Upper lobe of right lung (tissue), 1 donor: ENCODE data around the gene TTLL7. TPM values are rescaled to one million over a fixed set of nuclear protein-coding genes. Genes with fewer than 3 reads are reported as not detected.

ENCODE experiments used
- ATAC-seq: fragments of 200-7000 bp; cut with Tn5 transposase; one replicate; pipeline ENCODE4 v1.9.1; 2020; ENCODE audit warnings: mild to moderate bottlenecking, moderate library complexity
- DNase-seq: peaks from one replicate; pipeline ENCODE4 v3.0.0-alpha.2; 2020
- H3K27ac ChIP-seq: fragments of 200-600 bp; one replicate; pipeline ENCODE4 v1.8.0; 2022
- H3K27me3 ChIP-seq: fragments of 200-600 bp; one replicate; pipeline ENCODE4 v1.8.0; 2022; ENCODE audit warnings: mild to moderate bottlenecking
- H3K36me3 ChIP-seq: fragments of 200-600 bp; one replicate; pipeline ENCODE4 v1.8.0; 2022
- H3K4me1 ChIP-seq: fragments of 200-600 bp; one replicate; pipeline ENCODE4 v1.8.0; 2022
- H3K4me3 ChIP-seq: fragments of 200-600 bp; one replicate; pipeline ENCODE4 v1.8.0; 2022; ENCODE audit warnings: mild to moderate bottlenecking
- H3K9me3 ChIP-seq: fragments of 200-600 bp; one replicate; pipeline ENCODE4 v1.8.0; 2022
- intact Hi-C: fragments of 100-400 bp; cut with DNase I; formaldehyde crosslinking; loops from one replicate; pipeline ENCODE4 v1.11.0; 2022
- total RNA-seq: library from RNA; stranded (reverse); fragmentation: NEBNext Ultra II Directional; extraction: Animal tissue kit (Norgen Biotek cat#: 25700); gene quantifications from one replicate; pipeline ENCODE4 v1.2.1, GENCODE V29; 2021
- TF ChIP-seq, protein P1 (sequence below): fragments of 200-600 bp; IDR thresholded peaks from one replicate; pipeline ENCODE4 v1.8.0; 2022; ENCODE audit warnings: antibody characterized with exemption
- donor health status: DM: no; HTN: yes; CAD: no; lungs with severe emphysema.

TTLL7 gene
- total RNA-seq, 1 donor from 2014 or later, result 16.2 TPM

DNA sequence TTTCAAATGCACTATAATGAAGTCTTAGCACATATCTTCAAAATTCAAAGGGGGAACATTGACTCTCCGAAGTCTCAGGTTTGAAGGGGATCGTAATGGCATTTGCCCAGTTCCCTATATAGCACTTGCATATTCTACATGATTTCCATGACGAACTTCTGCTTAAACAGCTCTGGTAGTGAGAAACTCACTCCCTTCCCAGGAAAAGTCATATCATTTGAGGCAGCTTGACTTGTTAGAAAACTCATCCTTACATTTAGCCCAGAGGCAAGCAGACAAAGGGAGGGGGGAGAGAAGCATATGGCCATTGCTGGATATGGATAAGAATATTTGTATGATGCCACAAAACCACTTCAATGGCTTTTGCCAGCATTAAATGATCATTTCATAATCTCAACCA lies 27.0 kb upstream of the TTLL7 start:
- Histone ChIP-seq H3K4me1 (no peaks in the 10 kb centered on the region), H3K36me3 (no peaks in the 10 kb centered on the region), H3K27ac (no peak overlapping the region), H3K9me3 (no peaks in the 10 kb centered on the region), H3K4me3 (no peak overlapping the region), H3K27me3 (no peaks in the 10 kb centered on the region)
- TF ChIP-seq, protein P1, sequence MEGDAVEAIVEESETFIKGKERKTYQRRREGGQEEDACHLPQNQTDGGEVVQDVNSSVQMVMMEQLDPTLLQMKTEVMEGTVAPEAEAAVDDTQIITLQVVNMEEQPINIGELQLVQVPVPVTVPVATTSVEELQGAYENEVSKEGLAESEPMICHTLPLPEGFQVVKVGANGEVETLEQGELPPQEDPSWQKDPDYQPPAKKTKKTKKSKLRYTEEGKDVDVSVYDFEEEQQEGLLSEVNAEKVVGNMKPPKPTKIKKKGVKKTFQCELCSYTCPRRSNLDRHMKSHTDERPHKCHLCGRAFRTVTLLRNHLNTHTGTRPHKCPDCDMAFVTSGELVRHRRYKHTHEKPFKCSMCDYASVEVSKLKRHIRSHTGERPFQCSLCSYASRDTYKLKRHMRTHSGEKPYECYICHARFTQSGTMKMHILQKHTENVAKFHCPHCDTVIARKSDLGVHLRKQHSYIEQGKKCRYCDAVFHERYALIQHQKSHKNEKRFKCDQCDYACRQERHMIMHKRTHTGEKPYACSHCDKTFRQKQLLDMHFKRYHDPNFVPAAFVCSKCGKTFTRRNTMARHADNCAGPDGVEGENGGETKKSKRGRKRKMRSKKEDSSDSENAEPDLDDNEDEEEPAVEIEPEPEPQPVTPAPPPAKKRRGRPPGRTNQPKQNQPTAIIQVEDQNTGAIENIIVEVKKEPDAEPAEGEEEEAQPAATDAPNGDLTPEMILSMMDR, result no peak
- no peak for DNase-seq
- intact Hi-C loops, result no loop called here
- no peak for ATAC-seq

DNA sequence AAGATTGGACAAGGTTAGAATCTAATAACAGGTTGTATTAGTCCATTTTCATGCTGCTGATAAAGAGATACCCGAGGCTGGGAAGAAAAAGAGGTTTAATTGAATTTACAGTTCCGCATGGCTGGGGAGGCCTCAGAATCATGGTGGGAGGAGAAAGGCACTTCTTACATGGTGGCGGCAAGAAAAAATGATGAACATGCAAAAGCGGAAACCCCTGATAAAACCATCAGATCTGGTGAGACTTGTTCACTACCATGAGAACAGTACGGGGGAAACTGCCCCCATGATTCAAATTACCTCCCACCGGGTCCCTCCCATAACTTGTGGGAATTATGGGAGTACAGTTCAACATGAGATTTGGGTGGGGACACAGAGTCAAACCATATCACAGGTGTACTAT lies 22.9 kb upstream of the TTLL7 start:
- H3K9me3 ChIP-seq, result no peaks in the 10 kb centered on the region
- DNase-seq (no peak), ATAC-seq (no peak)
- no peak overlapping the region for H3K27ac ChIP-seq
- H3K36me3 ChIP-seq, result no peaks in the 10 kb centered on the region
- H3K4me3 ChIP-seq, result no peak overlapping the region
- TF ChIP-seq, protein P1, result no peak
- no peaks in the 10 kb centered on the region for H3K27me3 ChIP-seq
- intact Hi-C loops, result no loop called here
- no peaks in the 10 kb centered on the region for H3K4me1 ChIP-seq

DNA sequence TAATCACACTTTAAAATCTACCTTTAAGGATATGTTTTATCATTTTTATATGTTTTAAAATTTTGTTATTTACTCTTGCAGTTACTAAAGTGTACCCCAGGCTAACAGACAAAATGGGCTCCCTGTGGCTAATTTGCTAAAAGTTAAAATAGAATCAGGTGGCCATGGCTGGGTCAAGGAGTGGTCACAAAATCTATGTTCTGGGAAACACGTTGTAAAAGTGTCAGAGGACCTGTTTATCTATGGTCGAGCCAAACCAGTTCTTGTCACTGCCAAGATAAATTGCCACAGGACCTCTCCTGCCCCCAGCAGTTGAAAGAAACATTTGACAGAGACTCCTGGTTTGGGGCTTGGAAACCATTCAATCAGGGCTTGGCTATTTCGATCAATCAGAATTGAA lies 21.2 kb upstream of the TTLL7 start:
- no peak for ATAC-seq
- intact Hi-C loops, result no loop called here
- TF ChIP-seq, protein P1, result no peak
- no peak for DNase-seq
- Histone ChIP-seq H3K36me3 (no peaks in the 10 kb centered on the region), H3K27ac (no peak overlapping the region), H3K4me3 (no peak overlapping the region), H3K27me3 (no peaks in the 10 kb centered on the region), H3K4me1 (no peaks in the 10 kb centered on the region), H3K9me3 (no peaks in the 10 kb centered on the region)

DNA sequence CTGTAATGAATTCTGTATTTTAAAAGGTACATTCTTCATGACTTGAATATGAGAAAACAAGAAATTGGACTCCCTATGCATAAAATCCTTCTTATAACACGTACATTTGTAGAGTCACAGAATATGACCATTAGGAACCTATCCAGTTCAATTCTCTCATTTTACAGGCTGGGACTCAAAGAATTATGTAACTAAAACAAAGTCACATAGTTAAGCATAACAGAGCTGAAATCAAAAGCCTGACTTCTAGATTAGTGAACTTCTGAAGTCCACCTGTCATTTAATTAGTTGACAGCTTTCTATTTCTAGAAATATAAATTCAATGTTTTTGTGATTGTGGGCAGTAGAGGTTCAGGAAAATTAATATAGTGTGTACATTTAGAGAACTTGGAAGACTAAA lies 20.3 kb upstream of the TTLL7 start:
- no peak overlapping the region for H3K27ac ChIP-seq
- no peaks in the 10 kb centered on the region for H3K27me3 ChIP-seq
- DNase-seq, result no peak
- TF ChIP-seq, protein P1, result no peak
- no peak for ATAC-seq
- intact Hi-C loops, result no loop called here
- no peaks in the 10 kb centered on the region for H3K9me3 ChIP-seq
- H3K4me1 ChIP-seq, result no peaks in the 10 kb centered on the region
- H3K4me3 ChIP-seq, result no peak overlapping the region
- no peaks in the 10 kb centered on the region for H3K36me3 ChIP-seq

DNA sequence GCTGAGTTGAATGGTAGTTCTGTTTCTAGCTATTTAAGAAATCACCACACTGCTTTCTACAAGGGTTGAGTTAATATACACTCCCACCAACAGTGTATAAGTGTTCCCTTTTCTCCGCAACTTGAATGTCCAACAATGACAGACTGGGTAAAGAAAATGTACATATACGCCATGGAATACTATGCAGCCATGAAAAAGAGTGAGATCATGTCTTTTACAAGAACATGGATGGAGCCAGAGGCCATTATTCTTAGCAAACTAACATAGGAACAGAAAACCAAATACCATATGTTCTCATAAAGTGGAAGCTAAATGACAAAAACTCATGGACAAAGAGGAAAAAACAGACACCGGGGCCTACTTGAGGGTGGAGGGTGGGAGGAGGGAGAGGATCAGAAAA lies 14.8 kb upstream of the TTLL7 start:
- TF ChIP-seq, protein P1, result no peak
- ATAC-seq (no peak), DNase-seq (no peak)
- Histone ChIP-seq H3K36me3 (no peaks in the 10 kb centered on the region), H3K4me3 (no peak overlapping the region), H3K4me1 (no peaks in the 10 kb centered on the region), H3K27ac (no peak overlapping the region), H3K9me3 (no peaks in the 10 kb centered on the region), H3K27me3 (no peaks in the 10 kb centered on the region)
- intact Hi-C loops, result no loop called here

DNA sequence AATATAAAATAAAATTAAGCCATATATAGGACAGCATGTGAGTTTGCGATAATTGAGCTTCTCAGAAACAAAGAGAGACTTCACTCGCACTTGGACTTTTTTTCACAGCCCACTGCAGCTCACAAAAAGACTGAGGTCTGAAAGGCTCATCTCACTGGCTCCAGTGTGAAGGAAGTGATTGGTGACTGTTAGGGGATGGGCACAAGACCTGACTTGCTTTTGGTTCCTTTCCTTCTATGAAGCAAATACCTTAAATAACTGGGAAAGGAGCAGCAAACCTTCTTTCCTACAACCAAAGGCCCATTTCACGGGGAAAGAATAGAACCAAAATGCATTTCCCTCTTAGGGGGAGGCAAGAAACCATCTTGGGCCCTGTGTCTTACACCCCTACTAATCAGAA lies 13.1 kb upstream of the TTLL7 start:
- no peaks in the 10 kb centered on the region for H3K4me1 ChIP-seq
- no peaks in the 10 kb centered on the region for H3K9me3 ChIP-seq
- H3K27me3 ChIP-seq, result no peaks in the 10 kb centered on the region
- no peak for ATAC-seq
- no peak overlapping the region for H3K4me3 ChIP-seq
- intact Hi-C loops, result no loop called here
- no peaks in the 10 kb centered on the region for H3K36me3 ChIP-seq
- no peak for DNase-seq
- H3K27ac ChIP-seq, result no peak overlapping the region
- TF ChIP-seq, protein P1, result no peak
